HepG2 (cell line): Measurements from ENCODE around the gene IKBKE.

Source experiments
- ASH2L ChIP-seq: fragments of 300-600, 200-600 bp; sonication (generic); IDR thresholded peaks from 2 replicates; pipeline ENCODE4 v1.7.0; 2017; ENCODE audit warnings: low read depth, mild to moderate bottlenecking, moderate library complexity, mixed read lengths, low read length; ENCODE audit not compliant: insufficient read length
- ATM ChIP-seq: fragments of 450-650 bp; IDR thresholded peaks from 2 replicates; pipeline ENCODE4 v1.7.1; 2017; ENCODE audit warnings: mild to moderate bottlenecking, borderline replicate concordance
- EZH2 ChIP-seq: conservative IDR thresholded peaks from 2 replicates; pipeline ENCODE4 v1.6.1; 2012; ENCODE audit warnings: mild to moderate bottlenecking, low read depth, low read length, moderate library complexity
- JUNB ChIP-seq: sonication (generic); formaldehyde crosslinking; IDR thresholded peaks from 2 replicates; pipeline ENCODE4 v1.8.0; 2022; ENCODE audit warnings: missing genetic modification reagents, mild to moderate bottlenecking, borderline replicate concordance
- NFE2 ChIP-seq: sonication (generic); formaldehyde crosslinking; IDR thresholded peaks from 2 replicates; pipeline ENCODE4 v1.4.0; 2020; ENCODE audit warnings: missing genetic modification reagents
- PHB2 ChIP-seq: fragments of 450-650 bp; IDR thresholded peaks from 2 replicates; pipeline ENCODE4 v1.6.1; 2018; ENCODE audit not compliant: partially characterized antibody
- YY1 ChIP-seq: IDR thresholded peaks from 2 replicates; pipeline ENCODE4 v1.6.1; 2011; ENCODE audit warnings: low read length, low read depth, moderate library complexity, mild to moderate bottlenecking; ENCODE audit not compliant: insufficient read depth, insufficient replicate concordance
- ZNF232 ChIP-seq: sonication (generic); formaldehyde crosslinking; IDR thresholded peaks from 2 replicates; pipeline ENCODE4 v1.4.0; 2020; ENCODE audit warnings: missing genetic modification reagents, borderline replicate concordance
- ZNF766 ChIP-seq: sonication (generic); formaldehyde crosslinking; IDR thresholded peaks from 2 replicates; pipeline ENCODE4 v1.5.0; 2020; ENCODE audit warnings: missing genetic modification reagents, borderline replicate concordance
- TF ChIP-seq, protein P1 (sequence below): sonication (generic); formaldehyde crosslinking; IDR thresholded peaks from 2 replicates; pipeline ENCODE4 v1.5.0; 2020; ENCODE audit warnings: mild to moderate bottlenecking, missing genetic modification reagents, moderate library complexity
- TF ChIP-seq, protein P2 (sequence below), 2 experiments: fragments of 450-650 bp in 1 of 2; sonication (generic) in 1 of 2; formaldehyde crosslinking; IDR thresholded peaks; 2 replicates each; pipeline versions ENCODE4 v1.5.0 to v1.8.0; 2020 to 2022; ENCODE audit warnings: mild to moderate bottlenecking in 1 of 2, missing genetic modification reagents in 1 of 2
- TF ChIP-seq, protein P3 (sequence below): sonication (generic); formaldehyde crosslinking; IDR thresholded peaks from 2 replicates; pipeline ENCODE4 v1.4.0; 2020; ENCODE audit warnings: mild to moderate bottlenecking, missing genetic modification reagents

DNA sequence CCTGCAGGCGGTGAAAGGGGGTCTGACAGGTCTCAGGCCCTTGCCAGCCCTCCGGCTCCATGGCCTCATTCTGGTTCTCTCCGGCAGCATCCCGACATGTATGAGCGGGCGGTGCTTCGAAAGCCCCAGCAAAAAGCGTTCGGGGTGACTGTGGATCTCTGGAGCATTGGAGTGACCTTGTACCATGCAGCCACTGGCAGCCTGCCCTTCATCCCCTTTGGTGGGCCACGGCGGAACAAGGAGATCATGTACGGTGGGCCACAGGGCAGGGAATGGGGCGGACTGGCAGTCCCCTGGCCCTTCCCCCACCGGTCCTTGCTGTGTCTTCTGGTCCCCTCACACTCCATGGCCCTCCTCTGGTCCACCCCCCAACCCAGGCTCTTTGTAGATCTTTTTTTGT is 6.3 kb downstream of the IKBKE start:
- no peak for TF ChIP-seq ATM
- TF ChIP-seq, protein P1, sequence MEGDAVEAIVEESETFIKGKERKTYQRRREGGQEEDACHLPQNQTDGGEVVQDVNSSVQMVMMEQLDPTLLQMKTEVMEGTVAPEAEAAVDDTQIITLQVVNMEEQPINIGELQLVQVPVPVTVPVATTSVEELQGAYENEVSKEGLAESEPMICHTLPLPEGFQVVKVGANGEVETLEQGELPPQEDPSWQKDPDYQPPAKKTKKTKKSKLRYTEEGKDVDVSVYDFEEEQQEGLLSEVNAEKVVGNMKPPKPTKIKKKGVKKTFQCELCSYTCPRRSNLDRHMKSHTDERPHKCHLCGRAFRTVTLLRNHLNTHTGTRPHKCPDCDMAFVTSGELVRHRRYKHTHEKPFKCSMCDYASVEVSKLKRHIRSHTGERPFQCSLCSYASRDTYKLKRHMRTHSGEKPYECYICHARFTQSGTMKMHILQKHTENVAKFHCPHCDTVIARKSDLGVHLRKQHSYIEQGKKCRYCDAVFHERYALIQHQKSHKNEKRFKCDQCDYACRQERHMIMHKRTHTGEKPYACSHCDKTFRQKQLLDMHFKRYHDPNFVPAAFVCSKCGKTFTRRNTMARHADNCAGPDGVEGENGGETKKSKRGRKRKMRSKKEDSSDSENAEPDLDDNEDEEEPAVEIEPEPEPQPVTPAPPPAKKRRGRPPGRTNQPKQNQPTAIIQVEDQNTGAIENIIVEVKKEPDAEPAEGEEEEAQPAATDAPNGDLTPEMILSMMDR, result no peak
- no peak for TF ChIP-seq ZNF232 (CRISPR knock-in tag)
- no peak for TF ChIP-seq YY1
- TF ChIP-seq JUNB (CRISPR knock-in tag), result no peak
- TF ChIP-seq, protein P2, sequence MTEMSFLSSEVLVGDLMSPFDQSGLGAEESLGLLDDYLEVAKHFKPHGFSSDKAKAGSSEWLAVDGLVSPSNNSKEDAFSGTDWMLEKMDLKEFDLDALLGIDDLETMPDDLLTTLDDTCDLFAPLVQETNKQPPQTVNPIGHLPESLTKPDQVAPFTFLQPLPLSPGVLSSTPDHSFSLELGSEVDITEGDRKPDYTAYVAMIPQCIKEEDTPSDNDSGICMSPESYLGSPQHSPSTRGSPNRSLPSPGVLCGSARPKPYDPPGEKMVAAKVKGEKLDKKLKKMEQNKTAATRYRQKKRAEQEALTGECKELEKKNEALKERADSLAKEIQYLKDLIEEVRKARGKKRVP (CRISPR knock-in tag; IDR thresholded peaks at IDR 0.05), result no peak
- TF ChIP-seq NFE2, result no peak
- TF ChIP-seq ZNF766 (CRISPR knock-in tag), result no peak
- TF ChIP-seq, protein P3, sequence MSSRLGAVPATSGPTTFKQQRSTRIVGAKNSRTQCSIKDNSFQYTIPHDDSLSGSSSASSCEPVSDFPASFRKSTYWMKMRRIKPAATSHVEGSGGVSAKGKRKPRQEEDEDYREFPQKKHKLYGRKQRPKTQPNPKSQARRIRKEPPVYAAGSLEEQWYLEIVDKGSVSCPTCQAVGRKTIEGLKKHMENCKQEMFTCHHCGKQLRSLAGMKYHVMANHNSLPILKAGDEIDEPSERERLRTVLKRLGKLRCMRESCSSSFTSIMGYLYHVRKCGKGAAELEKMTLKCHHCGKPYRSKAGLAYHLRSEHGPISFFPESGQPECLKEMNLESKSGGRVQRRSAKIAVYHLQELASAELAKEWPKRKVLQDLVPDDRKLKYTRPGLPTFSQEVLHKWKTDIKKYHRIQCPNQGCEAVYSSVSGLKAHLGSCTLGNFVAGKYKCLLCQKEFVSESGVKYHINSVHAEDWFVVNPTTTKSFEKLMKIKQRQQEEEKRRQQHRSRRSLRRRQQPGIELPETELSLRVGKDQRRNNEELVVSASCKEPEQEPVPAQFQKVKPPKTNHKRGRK (CRISPR knock-in tag), result no peak
- no peak for TF ChIP-seq ASH2L
- no peak for TF ChIP-seq EZH2
- no peak for TF ChIP-seq PHB2
